ENCODE data around the gene SCT. TPM values are rescaled to one million over a fixed set of nuclear protein-coding genes. Genes with fewer than 3 reads are reported as not detected.

Gene SCT
- total RNA-seq, 1 donor, result not detected

GRCh38 chr11:576811-577610 is 50.0 kb downstream of the SCT start:
- no peaks in the 10 kb centered on the region for H3K9me3 ChIP-seq (ENCODE audit: low read depth, low read length)
- H3K4me1 ChIP-seq (ENCODE audit: insufficient read depth, low read length), result peaks cover 40% of the 10 kb centered on the region
- H3K4me3 ChIP-seq (ENCODE audit: low read length), result peak overlapping the region; percentile 76
- H3K27me3 ChIP-seq (ENCODE audit: insufficient read depth, low read length), result peaks cover 7% of the 10 kb centered on the region

Other genes with a start within 250 kb of the SCT start
- not detected for gene PKP3, start 233.0 kb downstream of the SCT start, total RNA-seq
- gene SIGIRR, start 212.2 kb downstream of the SCT start, total RNA-seq, result 50.9 TPM
- 19.9 TPM for gene ANO9, start 185.2 kb downstream of the SCT start, total RNA-seq
- 8.8 TPM for gene PTDSS2, start 176.9 kb downstream of the SCT start, total RNA-seq
- 92.2 TPM for gene RNH1, start 119.9 kb downstream of the SCT start, total RNA-seq
- 7.1 TPM for gene HRAS, start 91.6 kb downstream of the SCT start, total RNA-seq
- gene LRRC56, start 89.7 kb downstream of the SCT start, total RNA-seq, result 0.94 TPM
- gene LMNTD2, start 66.4 kb downstream of the SCT start, total RNA-seq, result 2.1 TPM
- gene RASSF7, start 66.2 kb downstream of the SCT start, total RNA-seq, result 16.6 TPM
- gene PHRF1, start 50.7 kb downstream of the SCT start, total RNA-seq, result 25.1 TPM
- 50.9 TPM for gene IRF7, start 11.2 kb downstream of the SCT start, total RNA-seq
- gene CDHR5, start 2.2 kb downstream of the SCT start, total RNA-seq, result 0.10 TPM
- 0.10 TPM for gene DRD4, start 10.1 kb upstream of the SCT start, total RNA-seq
- gene DEAF1, start 68.0 kb upstream of the SCT start, total RNA-seq, result 30.7 TPM
- gene TMEM80, start 68.6 kb upstream of the SCT start, total RNA-seq, result 8.3 TPM
- 2.1 TPM for gene EPS8L2, start 79.0 kb upstream of the SCT start, total RNA-seq
- gene TALDO1, start 120.3 kb upstream of the SCT start, total RNA-seq, result 141 TPM
- 7.2 TPM for gene GATD1, start 150.3 kb upstream of the SCT start, total RNA-seq
- not detected for gene CEND1, start 162.9 kb upstream of the SCT start, total RNA-seq
- 3.5 TPM for gene SLC25A22, start 171.1 kb upstream of the SCT start, total RNA-seq
- gene PIDD1, start 178.1 kb upstream of the SCT start, total RNA-seq, result 6.2 TPM
- 653 TPM for gene RPLP2, start 182.8 kb upstream of the SCT start, total RNA-seq
- gene PNPLA2, start 191.7 kb upstream of the SCT start, total RNA-seq, result 81.0 TPM
- gene CRACR2B, start 200.7 kb upstream of the SCT start, total RNA-seq, result 0.84 TPM
- gene CD151, start 205.8 kb upstream of the SCT start, total RNA-seq, result 28.5 TPM
- 11.2 TPM for gene POLR2L, start 215.3 kb upstream of the SCT start, total RNA-seq
- 15.5 TPM for gene TSPAN4, start 215.7 kb upstream of the SCT start, total RNA-seq

Data from mononuclear cell (primary cell).